Fibroblast of mammary gland (primary cell): ENCODE measurements around the gene TERT.

Source experiments
- DNase-seq: peaks from one replicate; pipeline ENCODE4 v3.0.0-alpha.2; 2010; ENCODE audit warnings: low read depth
- H3K4me3 ChIP-seq: 2 replicates; pipeline ENCODE4 v1.5.1; 2011; ENCODE audit warnings: low read depth, mild to moderate bottlenecking, low read length, moderate library complexity; ENCODE audit not compliant: control insufficient read depth
- CTCF ChIP-seq: conservative IDR thresholded peaks from 2 replicates; pipeline ENCODE4 v1.5.1; 2011; ENCODE audit warnings: low read depth, low read length, inconsistent platforms; ENCODE audit not compliant: control insufficient read depth, insufficient read depth

The TERT gene

GRCh38 chr5:1210832-1211251 is 84.0 kb downstream of the TERT start:
- DNase-seq = no peak
- H3K4me3 ChIP-seq = no peak overlapping the region
- TF ChIP-seq CTCF = no peak

GRCh38 chr5:1209896-1210776 is 84.7 kb downstream of the TERT start:
- no peak for TF ChIP-seq CTCF
- no peak overlapping the region for H3K4me3 ChIP-seq
- DNase-seq = no peak

- no peak for TF ChIP-seq CTCF
- H3K4me3 ChIP-seq = no peak overlapping the region
- DNase-seq = no peak
Measured at GRCh38 chr5:1209489-1209852, 85.4 kb downstream of the TERT start.

- peak; percentile 12 for DNase-seq
- TF ChIP-seq CTCF = peak; percentile 42
- no peak overlapping the region for H3K4me3 ChIP-seq
Measured at GRCh38 chr5:1208743-1209488, 86.0 kb downstream of the TERT start.

GRCh38 chr5:1208221-1208742 is 86.6 kb downstream of the TERT start:
- H3K4me3 ChIP-seq = no peak overlapping the region
- no peak for DNase-seq
- TF ChIP-seq CTCF = no peak

- no peak for DNase-seq
- no peak overlapping the region for H3K4me3 ChIP-seq
- TF ChIP-seq CTCF = no peak
Measured at GRCh38 chr5:1207555-1207954, 87.3 kb downstream of the TERT start.
